ENCODE measurements around the gene PABPC3.

The PABPC3 gene

DNA sequence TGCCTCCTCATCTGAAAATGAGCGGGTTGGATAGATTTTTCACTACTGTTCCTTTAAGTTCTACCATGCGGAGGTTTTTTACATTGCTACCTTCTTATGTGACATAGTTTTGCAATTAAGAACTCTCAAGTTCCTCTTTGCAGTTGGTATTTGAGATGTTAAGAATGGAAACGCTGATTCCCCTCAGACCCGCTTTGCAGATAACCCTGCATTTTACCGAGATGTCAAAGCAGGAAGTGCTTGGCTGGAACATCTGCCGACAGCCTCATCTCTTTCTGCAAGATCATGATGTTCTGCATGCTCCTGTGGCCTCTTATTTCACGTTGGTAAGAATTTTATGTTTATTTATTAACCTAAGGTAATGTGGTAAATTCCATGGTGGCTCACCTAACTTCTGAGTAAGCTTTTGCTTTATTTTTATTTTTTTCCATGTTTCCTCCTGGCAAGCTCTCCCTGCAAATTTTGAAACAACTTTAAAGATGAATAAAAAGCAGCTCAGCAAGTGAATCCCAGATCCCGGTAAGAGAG is 22.5 kb downstream of the PABPC3 start:
- intact Hi-C loops (cut with DNase I; ENCODE audit: low total_unique reads): no loop called here
- Histone ChIP-seq H3K9me3 (no peaks in the 10 kb centered on the region), H3K27me3 (peaks cover 0 to 15% of the 10 kb centered on the region in 2 donors), H3K4me3 (no peak overlapping the region), H3K36me3 (no peaks in the 10 kb centered on the region), H3K4me1 (no peaks in the 10 kb centered on the region), H3K27ac (no peak overlapping the region)
- TF ChIP-seq, protein P1, sequence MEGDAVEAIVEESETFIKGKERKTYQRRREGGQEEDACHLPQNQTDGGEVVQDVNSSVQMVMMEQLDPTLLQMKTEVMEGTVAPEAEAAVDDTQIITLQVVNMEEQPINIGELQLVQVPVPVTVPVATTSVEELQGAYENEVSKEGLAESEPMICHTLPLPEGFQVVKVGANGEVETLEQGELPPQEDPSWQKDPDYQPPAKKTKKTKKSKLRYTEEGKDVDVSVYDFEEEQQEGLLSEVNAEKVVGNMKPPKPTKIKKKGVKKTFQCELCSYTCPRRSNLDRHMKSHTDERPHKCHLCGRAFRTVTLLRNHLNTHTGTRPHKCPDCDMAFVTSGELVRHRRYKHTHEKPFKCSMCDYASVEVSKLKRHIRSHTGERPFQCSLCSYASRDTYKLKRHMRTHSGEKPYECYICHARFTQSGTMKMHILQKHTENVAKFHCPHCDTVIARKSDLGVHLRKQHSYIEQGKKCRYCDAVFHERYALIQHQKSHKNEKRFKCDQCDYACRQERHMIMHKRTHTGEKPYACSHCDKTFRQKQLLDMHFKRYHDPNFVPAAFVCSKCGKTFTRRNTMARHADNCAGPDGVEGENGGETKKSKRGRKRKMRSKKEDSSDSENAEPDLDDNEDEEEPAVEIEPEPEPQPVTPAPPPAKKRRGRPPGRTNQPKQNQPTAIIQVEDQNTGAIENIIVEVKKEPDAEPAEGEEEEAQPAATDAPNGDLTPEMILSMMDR (IDR thresholded peaks at IDR 0.05): no peak
- no peak for DNase-seq

DNA sequence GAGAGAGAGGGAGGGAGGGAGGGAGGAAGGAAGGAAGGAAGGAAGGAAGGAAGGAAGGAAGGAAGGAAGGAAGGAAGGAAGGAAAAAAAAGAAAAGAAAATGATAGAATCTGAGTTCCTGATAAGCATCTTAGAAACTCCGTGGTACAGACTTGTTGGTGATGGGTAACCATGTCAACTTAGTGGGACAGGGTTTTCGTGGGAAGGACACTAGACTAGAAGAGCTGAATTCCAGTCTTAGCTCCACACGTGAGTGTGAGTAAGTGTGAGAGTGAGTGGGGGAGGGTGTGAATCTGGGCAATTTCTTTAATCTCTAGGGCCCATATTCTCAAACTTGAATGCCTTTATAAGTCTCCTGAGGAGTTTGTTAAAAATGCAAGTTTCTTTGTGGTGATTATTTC is 35.0 kb downstream of the PABPC3 start:
- intact Hi-C loops (cut with DNase I; ENCODE audit: low total_unique reads): no loop called here
- TF ChIP-seq, protein P1 (IDR thresholded peaks at IDR 0.05): no peak

DNA sequence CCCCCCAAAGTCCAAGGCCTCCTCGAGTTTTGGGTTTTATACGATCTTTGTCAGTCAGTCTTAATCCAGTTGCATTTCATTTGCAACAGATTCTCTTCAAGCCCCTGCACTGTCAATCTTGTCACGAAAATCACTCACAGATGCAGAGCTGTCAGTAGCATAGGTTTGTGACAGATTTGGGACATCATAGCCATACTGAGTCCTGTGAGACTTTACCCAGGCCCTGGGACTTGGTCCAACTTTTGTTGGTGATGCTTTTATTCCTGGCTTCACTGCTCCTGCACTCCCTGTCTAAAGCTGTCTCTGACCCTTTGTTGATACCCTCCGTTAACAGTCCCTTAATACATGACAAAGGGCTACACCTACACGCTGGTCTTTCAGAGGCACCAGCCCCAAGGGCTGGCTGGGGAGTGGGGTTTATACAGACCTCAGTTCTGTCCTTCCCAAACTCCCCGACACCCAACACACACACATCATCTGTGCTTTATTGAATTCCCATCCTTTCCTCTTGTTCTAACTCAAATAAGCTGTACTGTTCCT is 36.0 kb downstream of the PABPC3 start:
- no peaks in the 10 kb centered on the region for H3K27me3 ChIP-seq
- no peak overlapping the region for H3K4me3 ChIP-seq
- no peaks in the 10 kb centered on the region for H3K9me3 ChIP-seq
- no peaks in the 10 kb centered on the region for H3K36me3 ChIP-seq
- TF ChIP-seq, protein P1 (IDR thresholded peaks at IDR 0.05): no peak
- DNase-seq: no peak
- H3K4me1 ChIP-seq: no peaks in the 10 kb centered on the region
- H3K27ac ChIP-seq: no peak overlapping the region
- intact Hi-C loops (cut with DNase I; ENCODE audit: low total_unique reads): no loop called here

More for the DNA sequence above, 35.0 kb downstream of the PABPC3 start:
- no peaks in the 10 kb centered on the region for H3K27me3 ChIP-seq
- H3K36me3 ChIP-seq: no peaks in the 10 kb centered on the region
- no peaks in the 10 kb centered on the region for H3K9me3 ChIP-seq
- H3K27ac ChIP-seq: no peak overlapping the region
- H3K4me3 ChIP-seq: no peak overlapping the region
- H3K4me1 ChIP-seq: no peaks in the 10 kb centered on the region
- no peak for DNase-seq

DNA sequence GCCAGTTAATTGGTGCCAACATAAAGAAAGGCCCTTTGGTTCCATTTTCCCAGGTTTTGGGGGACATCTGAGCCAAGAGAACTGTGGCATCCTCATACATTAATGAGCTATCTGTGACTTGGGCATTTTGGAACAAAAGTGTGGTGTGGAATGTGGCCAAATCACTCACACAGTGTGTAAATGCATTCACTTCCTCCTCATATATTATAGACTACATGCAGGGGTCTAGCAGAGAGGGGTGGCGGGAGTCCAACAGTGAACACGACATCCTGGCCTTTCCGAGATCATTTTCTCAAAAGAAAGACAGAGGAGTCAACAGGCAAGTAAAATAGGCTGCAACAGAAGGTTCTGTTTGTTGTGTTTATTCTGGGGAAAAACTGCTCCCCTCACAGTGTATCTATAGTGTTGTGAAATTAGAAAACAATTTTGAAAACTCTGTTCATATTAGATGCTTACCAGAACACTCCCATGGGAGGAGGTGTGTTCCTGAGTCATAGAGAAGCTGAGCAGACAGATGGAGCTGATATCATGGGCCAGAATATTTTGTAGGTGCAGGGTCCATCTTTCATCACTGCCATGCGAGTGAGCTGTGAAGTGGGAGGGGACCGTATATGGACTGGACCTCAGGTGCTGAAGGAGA is 36.9 kb downstream of the PABPC3 start:
- DNase-seq: no peak
- intact Hi-C loops (cut with DNase I; ENCODE audit: low total_unique reads): no loop called here
- Histone ChIP-seq H3K4me1 (no peaks in the 10 kb centered on the region), H3K4me3 (no peak overlapping the region), H3K36me3 (no peaks in the 10 kb centered on the region), H3K27me3 (no peaks in the 10 kb centered on the region), H3K9me3 (no peaks in the 10 kb centered on the region), H3K27ac (no peak overlapping the region)
- TF ChIP-seq, protein P1 (IDR thresholded peaks at IDR 0.05): no peak

DNA sequence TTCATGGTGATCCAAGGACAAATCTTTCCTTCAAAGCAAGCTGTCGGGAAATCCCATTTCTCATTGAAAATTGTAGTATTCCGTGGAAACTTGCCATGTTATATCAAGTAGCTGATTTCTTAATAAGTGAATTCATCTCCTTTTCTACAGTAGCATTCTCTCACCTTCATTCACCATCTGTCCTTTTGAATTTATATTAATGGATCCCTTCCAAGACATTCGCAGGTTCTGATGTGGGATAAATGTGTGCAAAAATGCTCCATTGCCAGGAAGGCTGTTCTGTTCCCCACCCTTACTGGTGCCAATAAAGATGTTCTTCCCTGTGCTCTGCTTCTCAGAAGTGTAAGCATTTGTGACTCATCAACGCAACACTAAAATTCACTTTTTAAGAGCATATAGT is 40.0 kb downstream of the PABPC3 start:
- Histone ChIP-seq H3K27ac (no peak overlapping the region), H3K27me3 (no peaks in the 10 kb centered on the region), H3K36me3 (no peaks in the 10 kb centered on the region), H3K4me3 (no peak overlapping the region), H3K4me1 (no peaks in the 10 kb centered on the region), H3K9me3 (no peaks in the 10 kb centered on the region)
- no peak for DNase-seq
- intact Hi-C loops (cut with DNase I; ENCODE audit: low total_unique reads): no loop called here
- TF ChIP-seq, protein P1 (IDR thresholded peaks at IDR 0.05): no peak

All from tibial artery (tissue), 4 donors.